Fibroblast of lung (primary cell): ENCODE measurements around the gene CMIP. TPM values are rescaled to one million over a fixed set of nuclear protein-coding genes. Genes with fewer than 3 reads are reported as not detected.

Experiments used
- DNase-seq, 2 donors: peaks; one replicate each; pipeline versions ENCODE4 v3.0.0 to v3.0.0-alpha.2; 2010; ENCODE audit warnings: low read depth in 2 of 2
- H2AFZ ChIP-seq: 2 replicates; pipeline ENCODE4 v1.5.1; 2012; ENCODE audit warnings: low read length, control low read depth, inconsistent platforms
- H3K27ac ChIP-seq: 2 replicates; pipeline ENCODE4 v1.5.1; 2011; ENCODE audit warnings: low read length, control low read depth; ENCODE audit not compliant: insufficient read depth
- H3K27me3 ChIP-seq: 2 replicates; pipeline ENCODE4 v1.5.1; 2011; ENCODE audit warnings: mild to moderate bottlenecking, low read length; ENCODE audit not compliant: control insufficient read depth, insufficient read depth
- H3K36me3 ChIP-seq: 2 replicates; pipeline ENCODE4 v1.5.1; 2011; ENCODE audit warnings: low read length; ENCODE audit not compliant: control insufficient read depth, insufficient read depth
- H3K4me1 ChIP-seq: 2 replicates; pipeline ENCODE4 v1.5.1; 2011; ENCODE audit warnings: low read length; ENCODE audit not compliant: control insufficient read depth, insufficient read depth; ENCODE audit errors: extremely low read depth
- H3K4me2 ChIP-seq: 2 replicates; pipeline ENCODE4 v1.5.1; 2011; ENCODE audit warnings: low read length, control low read depth; ENCODE audit not compliant: insufficient read depth; ENCODE audit errors: extremely low read depth
- H3K4me3 ChIP-seq, 4 experiments: fragments of 200-600 bp in 1 of 4; sonication (generic) in 1 of 4; replicated peaks in 1 of 4; 2 replicates each; pipeline ENCODE4 v1.5.1; 2011 to 2016; ENCODE audit warnings: low read length in 4 of 4, low read depth in 3 of 4, mild to moderate bottlenecking in 3 of 4, control low read depth in 2 of 4, inconsistent platforms in 1 of 4, mixed read lengths in 1 of 4; ENCODE audit not compliant: insufficient read depth in 1 of 4; ENCODE audit errors: control extremely low read depth in 1 of 4
- H3K79me2 ChIP-seq: 2 replicates; pipeline ENCODE4 v1.5.1; 2012; ENCODE audit warnings: mild to moderate bottlenecking, low read length, inconsistent platforms; ENCODE audit not compliant: control insufficient read depth, insufficient read depth
- H3K9ac ChIP-seq: 2 replicates; pipeline ENCODE4 v1.5.1; 2011; ENCODE audit warnings: mild to moderate bottlenecking, low read length, control low read depth; ENCODE audit not compliant: insufficient read depth
- H3K9me3 ChIP-seq: 2 replicates; pipeline ENCODE4 v1.5.1; 2012; ENCODE audit warnings: low read depth, low read length; ENCODE audit not compliant: control insufficient read depth, insufficient read depth
- H4K20me1 ChIP-seq: 2 replicates; pipeline ENCODE4 v1.5.1; 2011; ENCODE audit warnings: low read length; ENCODE audit not compliant: control insufficient read depth, insufficient read depth; ENCODE audit errors: extremely low read depth
- EZH2 ChIP-seq: IDR thresholded peaks from 2 replicates; pipeline ENCODE4 v1.5.1; 2012; ENCODE audit warnings: low read length, control low read depth, mild to moderate bottlenecking; ENCODE audit errors: missing control alignments
- polyA plus RNA-seq, 2 donors: library from polyadenylated mRNA; depleted of rRNA in 1 of 2; stranded (reverse) in 1 of 2; unstranded in 1 of 2; fragments of >200 nt; gene quantifications; 2 replicates each; pipeline ENCODE4 v1.2.1, GENCODE V29; 2011 to 2012; ENCODE audit warnings: missing spikeins in 1 of 2
- total RNA-seq: library from RNA; depleted of rRNA; stranded (reverse); fragments of >200 nt; gene quantifications from 2 replicates; pipeline ENCODE4 v1.2.1, GENCODE V29; 2014
- TF ChIP-seq, protein P1 (sequence below), 2 donors: IDR thresholded peaks in 1 of 2; conservative IDR thresholded peaks in 1 of 2; 1 replicate in 1 of 2; 2 replicates in 1 of 2; pipeline ENCODE4 v1.5.1; 2011 to 2012; ENCODE audit warnings: low read length in 2 of 2, control low read depth in 1 of 2, inconsistent platforms in 1 of 2, low read depth in 1 of 2, mild to moderate bottlenecking in 1 of 2

Gene CMIP
- total and polyA plus RNA-seq, 2 donors (not counting 1 experiment from before 2014, with no cell fraction given): 1.9 to 5.1 TPM

DNA sequence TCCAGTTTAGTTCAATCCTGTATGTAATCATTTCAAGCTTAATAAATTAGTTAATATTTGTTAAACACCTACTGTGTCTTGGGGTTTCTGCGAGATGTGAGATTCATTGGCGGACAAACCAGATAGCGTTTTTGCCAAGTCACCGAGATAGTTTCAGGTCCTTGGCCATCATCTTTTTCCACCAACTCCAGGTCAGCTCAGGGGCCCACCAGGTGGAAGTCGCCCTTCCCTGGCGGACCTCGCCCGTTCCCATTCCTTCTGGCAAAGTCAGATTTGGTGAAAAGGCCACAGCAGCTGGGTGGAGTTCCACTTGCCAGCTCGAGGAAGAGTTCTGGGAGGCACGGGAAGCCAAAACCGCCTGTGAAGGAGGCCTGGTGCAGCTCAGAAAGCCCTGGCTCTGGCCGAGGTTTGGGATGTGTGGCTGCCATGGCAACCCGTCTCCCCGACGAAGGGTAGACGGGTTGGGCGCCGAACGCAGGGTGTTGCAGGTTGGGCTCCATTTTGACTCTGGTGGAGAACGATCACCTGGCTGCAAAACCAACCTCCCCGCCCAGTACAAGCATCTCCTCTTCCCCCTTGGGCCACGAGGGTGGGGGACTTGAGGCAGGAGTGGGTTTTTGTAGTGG is 39.5 kb downstream of the CMIP start:
- H3K79me2 ChIP-seq: peaks cover 2% of the 10 kb centered on the region
- H3K27ac ChIP-seq: no peak overlapping the region
- H4K20me1 ChIP-seq: no peaks in the 10 kb centered on the region
- H3K4me1 ChIP-seq: peaks cover 16% of the 10 kb centered on the region
- no peaks in the 10 kb centered on the region for H3K9me3 ChIP-seq
- H3K4me2 ChIP-seq: no peak overlapping the region
- no peaks in the 10 kb centered on the region for H3K27me3 ChIP-seq
- no peak for DNase-seq
- no peak overlapping the region for H2AFZ ChIP-seq
- no peak overlapping the region for H3K9ac ChIP-seq
- no peak for TF ChIP-seq EZH2
- TF ChIP-seq, protein P1, sequence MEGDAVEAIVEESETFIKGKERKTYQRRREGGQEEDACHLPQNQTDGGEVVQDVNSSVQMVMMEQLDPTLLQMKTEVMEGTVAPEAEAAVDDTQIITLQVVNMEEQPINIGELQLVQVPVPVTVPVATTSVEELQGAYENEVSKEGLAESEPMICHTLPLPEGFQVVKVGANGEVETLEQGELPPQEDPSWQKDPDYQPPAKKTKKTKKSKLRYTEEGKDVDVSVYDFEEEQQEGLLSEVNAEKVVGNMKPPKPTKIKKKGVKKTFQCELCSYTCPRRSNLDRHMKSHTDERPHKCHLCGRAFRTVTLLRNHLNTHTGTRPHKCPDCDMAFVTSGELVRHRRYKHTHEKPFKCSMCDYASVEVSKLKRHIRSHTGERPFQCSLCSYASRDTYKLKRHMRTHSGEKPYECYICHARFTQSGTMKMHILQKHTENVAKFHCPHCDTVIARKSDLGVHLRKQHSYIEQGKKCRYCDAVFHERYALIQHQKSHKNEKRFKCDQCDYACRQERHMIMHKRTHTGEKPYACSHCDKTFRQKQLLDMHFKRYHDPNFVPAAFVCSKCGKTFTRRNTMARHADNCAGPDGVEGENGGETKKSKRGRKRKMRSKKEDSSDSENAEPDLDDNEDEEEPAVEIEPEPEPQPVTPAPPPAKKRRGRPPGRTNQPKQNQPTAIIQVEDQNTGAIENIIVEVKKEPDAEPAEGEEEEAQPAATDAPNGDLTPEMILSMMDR (conservative IDR thresholded peaks at IDR 0.05 in 1 of 2, IDR thresholded peaks at IDR 0.05 in 1 of 2; ENCODE audit: low read depth in 1 of 2, low read length in 2 of 2): no peak
- H3K4me3 ChIP-seq: no peak overlapping the region
- H3K36me3 ChIP-seq: no peaks in the 10 kb centered on the region

DNA sequence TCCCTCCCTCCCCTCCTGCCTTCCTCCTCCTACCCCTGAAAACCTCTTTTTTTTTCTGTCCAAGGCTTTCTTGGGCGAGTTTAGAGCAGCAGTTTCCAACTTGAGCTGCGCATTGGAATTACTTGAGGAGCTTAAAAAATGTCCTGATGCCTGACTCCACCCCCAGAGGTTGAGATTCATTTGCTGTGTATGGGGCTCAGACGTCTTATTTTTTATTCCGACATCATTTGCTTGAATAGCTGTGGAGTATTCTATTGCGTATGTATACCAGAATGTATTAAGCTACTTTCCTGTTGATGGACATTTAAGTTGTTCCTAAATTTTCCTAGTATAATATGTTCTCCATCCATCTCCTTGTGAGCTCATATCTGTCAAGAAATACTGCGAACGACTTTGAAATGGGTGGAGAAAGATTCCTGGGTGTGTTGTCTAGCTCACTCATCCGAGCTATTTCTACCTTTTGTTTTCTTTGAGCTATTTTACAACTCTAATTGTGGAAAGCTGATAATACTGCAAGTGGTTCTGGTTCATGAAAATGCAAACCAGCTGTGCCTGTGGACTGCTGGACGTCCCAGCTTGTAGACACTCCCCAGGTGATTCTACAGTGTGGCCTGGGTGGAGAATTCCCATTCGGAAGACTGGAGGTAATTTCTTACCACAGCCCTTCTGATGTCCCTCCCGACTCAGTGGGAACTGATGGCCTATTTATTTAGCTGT is 40.5 kb downstream of the CMIP start:
- Histone ChIP-seq H3K4me1 (peaks cover 16% of the 10 kb centered on the region), H3K27ac (no peak overlapping the region), H3K9ac (no peak overlapping the region), H3K9me3 (no peaks in the 10 kb centered on the region), H3K27me3 (no peaks in the 10 kb centered on the region), H4K20me1 (no peaks in the 10 kb centered on the region), H3K4me2 (no peak overlapping the region), H3K36me3 (no peaks in the 10 kb centered on the region), H2AFZ (no peak overlapping the region), H3K79me2 (peaks cover 2% of the 10 kb centered on the region), H3K4me3 (no peak overlapping the region)
- DNase-seq: peak in 1 of 2 donors; percentile 27
- TF ChIP-seq, protein P1 (conservative IDR thresholded peaks at IDR 0.05 in 1 of 2, IDR thresholded peaks at IDR 0.05 in 1 of 2; ENCODE audit: low read depth in 1 of 2, low read length in 2 of 2): no peak
- TF ChIP-seq EZH2: no peak

DNA sequence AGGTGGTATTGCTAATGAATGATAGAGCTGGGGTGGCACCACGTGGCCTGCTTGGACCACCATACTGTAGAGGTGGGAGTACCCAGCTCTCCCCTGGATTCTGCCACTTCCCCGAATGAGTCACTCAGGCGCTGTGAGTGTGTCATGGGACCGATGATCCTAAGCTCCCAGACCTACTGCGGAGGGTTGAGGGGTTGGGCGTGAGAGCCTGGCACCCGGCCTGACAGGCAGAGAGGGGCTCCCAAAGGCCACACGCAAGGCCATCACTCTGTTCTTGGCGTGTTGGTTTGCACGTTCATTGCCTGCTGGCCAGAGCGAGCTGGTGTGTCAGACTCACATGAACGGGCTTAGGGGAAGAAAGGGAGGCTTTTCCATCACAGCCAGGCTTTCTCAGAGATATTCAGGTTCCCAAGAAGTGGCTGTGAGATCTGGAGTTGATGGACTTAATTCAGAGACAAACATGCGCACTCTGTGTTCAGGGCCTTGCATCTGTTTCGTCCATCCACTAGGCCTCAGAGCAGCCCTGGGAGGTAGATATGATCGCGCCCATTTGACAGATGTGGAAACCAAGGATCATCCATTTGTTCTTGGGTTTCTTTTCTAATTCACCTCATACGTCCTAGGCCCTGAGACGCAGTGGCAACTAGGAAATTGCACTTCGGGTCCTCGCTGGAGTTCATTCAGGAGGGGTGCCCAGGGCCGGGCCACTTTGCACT is 41.4 kb downstream of the CMIP start:
- Histone ChIP-seq H4K20me1 (no peaks in the 10 kb centered on the region), H3K9ac (no peak overlapping the region), H3K36me3 (no peaks in the 10 kb centered on the region), H3K27ac (peak overlapping the region; percentile 64), H3K4me2 (no peak overlapping the region), H3K9me3 (no peaks in the 10 kb centered on the region), H3K79me2 (peaks cover 2% of the 10 kb centered on the region), H3K27me3 (no peaks in the 10 kb centered on the region), H2AFZ (no peak overlapping the region), H3K4me1 (peaks cover 14% of the 10 kb centered on the region), H3K4me3 (no peak overlapping the region)
- peak in 1 of 2 donors; percentile 59 for DNase-seq
- no peak for TF ChIP-seq EZH2
- TF ChIP-seq, protein P1 (conservative IDR thresholded peaks at IDR 0.05 in 1 of 2, IDR thresholded peaks at IDR 0.05 in 1 of 2; ENCODE audit: low read depth in 1 of 2, low read length in 2 of 2): no peak
